Loucy (cell line): ENCODE results near the gene CAPZA2.

Experiments
- H2AFZ ChIP-seq: fragments of 200-600 bp; sonication (generic); 2 replicates; pipeline ENCODE4 v1.6.0; 2016; ENCODE audit warnings: antibody characterized with exemption, mild to moderate bottlenecking, low read length, moderate library complexity
- H3F3A ChIP-seq: fragments of 200-600 bp; 2 replicates; pipeline ENCODE4 v1.6.0; 2016; ENCODE audit warnings: antibody characterized with exemption, low read depth, mild to moderate bottlenecking
- H3K27me3 ChIP-seq: fragments of 200-600 bp; sonication (generic); 2 replicates; pipeline ENCODE4 v1.6.1; 2014; ENCODE audit warnings: low read length, mild to moderate bottlenecking; ENCODE audit not compliant: insufficient read depth, poor library complexity, severe bottlenecking
- H3K36me3 ChIP-seq: fragments of 200-600 bp; sonication (generic); 2 replicates; pipeline ENCODE4 v1.6.1; 2016; ENCODE audit warnings: low read length; ENCODE audit not compliant: insufficient read depth
- H3K4me1 ChIP-seq: fragments of 200-600 bp; sonication (generic); 2 replicates; pipeline ENCODE4 v1.5.1; 2014; ENCODE audit warnings: low read length, mild to moderate bottlenecking; ENCODE audit not compliant: insufficient read depth, poor library complexity, severe bottlenecking
- H3K4me2 ChIP-seq: fragments of 200-600 bp; sonication (generic); 2 replicates; pipeline ENCODE4 v1.6.0; 2014; ENCODE audit warnings: antibody characterized with exemption, low read length, low read depth, mild to moderate bottlenecking; ENCODE audit not compliant: poor library complexity, severe bottlenecking
- H3K4me3 ChIP-seq: fragments of 200-600 bp; sonication (generic); 2 replicates; pipeline ENCODE4 v1.5.1; 2014; ENCODE audit warnings: low read length, mild to moderate bottlenecking, mixed read lengths; ENCODE audit not compliant: poor library complexity, severe bottlenecking
- H3K79me2 ChIP-seq: fragments of 200-600 bp; sonication (generic); 2 replicates; pipeline ENCODE4 v1.6.1; 2014; ENCODE audit warnings: low read length; ENCODE audit not compliant: insufficient read depth
- H3K9ac ChIP-seq: fragments of 200-600 bp; sonication (generic); 2 replicates; pipeline ENCODE4 v1.6.0; 2014; ENCODE audit warnings: mild to moderate bottlenecking, low read depth, low read length, moderate library complexity; ENCODE audit not compliant: poor library complexity, severe bottlenecking
- H3K9me2 ChIP-seq: fragments of 200-600 bp; sonication (generic); replicated peaks from 2 replicates; pipeline ENCODE4 v1.6.1; 2016; ENCODE audit warnings: low read depth, low read length, mixed read lengths
- H3K9me3 ChIP-seq: fragments of 200-600 bp; sonication (generic); 2 replicates; pipeline ENCODE4 v1.6.1; 2014; ENCODE audit warnings: mild to moderate bottlenecking, antibody characterized with exemption, low read length, low read depth; ENCODE audit not compliant: insufficient read depth
- H4K20me1 ChIP-seq: fragments of 200-600 bp; sonication (generic); 2 replicates; pipeline ENCODE4 v1.6.0; 2014; ENCODE audit warnings: antibody characterized with exemption, low read length, mild to moderate bottlenecking; ENCODE audit not compliant: insufficient read depth, poor library complexity, severe bottlenecking
- EZH2phosphoT487 ChIP-seq: fragments of 200-600 bp; IDR thresholded peaks from 2 replicates; pipeline ENCODE4 v1.6.1; 2018; ENCODE audit warnings: antibody characterized with exemption, mild to moderate bottlenecking, moderate library complexity, borderline replicate concordance
- TF ChIP-seq, protein P1 (sequence below): fragments of 200-600 bp; sonication (generic); conservative IDR thresholded peaks from 2 replicates; pipeline ENCODE4 v1.5.1; 2014; ENCODE audit warnings: mild to moderate bottlenecking, antibody characterized with exemption, low read length

CAPZA2 gene

DNA sequence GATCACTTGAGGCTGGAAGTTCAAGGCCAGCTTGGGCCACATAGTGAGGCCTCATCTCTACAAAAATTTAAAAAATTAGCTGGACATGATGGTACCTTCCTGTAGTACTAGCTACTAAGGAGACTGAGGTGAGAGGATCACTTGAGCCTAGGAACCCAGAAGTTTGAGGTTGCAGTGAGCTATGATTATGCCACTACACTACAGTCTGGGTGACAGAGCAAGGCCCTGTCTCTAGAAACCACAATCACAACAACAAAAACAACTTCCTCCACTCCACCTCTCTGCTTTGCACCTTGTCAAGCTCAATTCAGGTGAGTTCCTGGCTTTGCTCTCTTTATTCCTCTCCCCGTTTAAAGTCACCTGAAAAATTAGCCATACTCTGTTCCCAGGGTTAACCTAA is 8.3 kb upstream of the CAPZA2 start:
- no peaks in the 10 kb centered on the region for H3K79me2 ChIP-seq
- no peaks in the 10 kb centered on the region for H3K4me1 ChIP-seq
- no peak overlapping the region for H3K9ac ChIP-seq
- H3F3A ChIP-seq, result no peaks in the 10 kb centered on the region
- no peaks in the 10 kb centered on the region for H3K9me2 ChIP-seq
- TF ChIP-seq, protein P1, sequence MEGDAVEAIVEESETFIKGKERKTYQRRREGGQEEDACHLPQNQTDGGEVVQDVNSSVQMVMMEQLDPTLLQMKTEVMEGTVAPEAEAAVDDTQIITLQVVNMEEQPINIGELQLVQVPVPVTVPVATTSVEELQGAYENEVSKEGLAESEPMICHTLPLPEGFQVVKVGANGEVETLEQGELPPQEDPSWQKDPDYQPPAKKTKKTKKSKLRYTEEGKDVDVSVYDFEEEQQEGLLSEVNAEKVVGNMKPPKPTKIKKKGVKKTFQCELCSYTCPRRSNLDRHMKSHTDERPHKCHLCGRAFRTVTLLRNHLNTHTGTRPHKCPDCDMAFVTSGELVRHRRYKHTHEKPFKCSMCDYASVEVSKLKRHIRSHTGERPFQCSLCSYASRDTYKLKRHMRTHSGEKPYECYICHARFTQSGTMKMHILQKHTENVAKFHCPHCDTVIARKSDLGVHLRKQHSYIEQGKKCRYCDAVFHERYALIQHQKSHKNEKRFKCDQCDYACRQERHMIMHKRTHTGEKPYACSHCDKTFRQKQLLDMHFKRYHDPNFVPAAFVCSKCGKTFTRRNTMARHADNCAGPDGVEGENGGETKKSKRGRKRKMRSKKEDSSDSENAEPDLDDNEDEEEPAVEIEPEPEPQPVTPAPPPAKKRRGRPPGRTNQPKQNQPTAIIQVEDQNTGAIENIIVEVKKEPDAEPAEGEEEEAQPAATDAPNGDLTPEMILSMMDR, result no peak
- no peak for TF ChIP-seq EZH2phosphoT487
- H3K9me3 ChIP-seq, result no peaks in the 10 kb centered on the region
- no peak overlapping the region for H3K4me3 ChIP-seq
- no peak overlapping the region for H3K4me2 ChIP-seq
- no peak overlapping the region for H2AFZ ChIP-seq
- no peaks in the 10 kb centered on the region for H4K20me1 ChIP-seq
- no peaks in the 10 kb centered on the region for H3K36me3 ChIP-seq
- peaks cover 7% of the 10 kb centered on the region for H3K27me3 ChIP-seq

GRCh38 chr7:116857052-116857451 is 5.3 kb upstream of the CAPZA2 start:
- TF ChIP-seq, protein P1, result no peak
- no peak for TF ChIP-seq EZH2phosphoT487
- H3K9me3 ChIP-seq, result no peaks in the 10 kb centered on the region
- no peak overlapping the region for H3K4me2 ChIP-seq
- no peak overlapping the region for H3K4me3 ChIP-seq
- H3F3A ChIP-seq, result no peaks in the 10 kb centered on the region
- H3K79me2 ChIP-seq, result no peaks in the 10 kb centered on the region
- H3K36me3 ChIP-seq, result no peaks in the 10 kb centered on the region
- H3K9ac ChIP-seq, result no peak overlapping the region
- no peak overlapping the region for H2AFZ ChIP-seq
- no peaks in the 10 kb centered on the region for H4K20me1 ChIP-seq
- peaks cover 4% of the 10 kb centered on the region for H3K4me1 ChIP-seq
- no peaks in the 10 kb centered on the region for H3K27me3 ChIP-seq
- H3K9me2 ChIP-seq, result no peaks in the 10 kb centered on the region

DNA sequence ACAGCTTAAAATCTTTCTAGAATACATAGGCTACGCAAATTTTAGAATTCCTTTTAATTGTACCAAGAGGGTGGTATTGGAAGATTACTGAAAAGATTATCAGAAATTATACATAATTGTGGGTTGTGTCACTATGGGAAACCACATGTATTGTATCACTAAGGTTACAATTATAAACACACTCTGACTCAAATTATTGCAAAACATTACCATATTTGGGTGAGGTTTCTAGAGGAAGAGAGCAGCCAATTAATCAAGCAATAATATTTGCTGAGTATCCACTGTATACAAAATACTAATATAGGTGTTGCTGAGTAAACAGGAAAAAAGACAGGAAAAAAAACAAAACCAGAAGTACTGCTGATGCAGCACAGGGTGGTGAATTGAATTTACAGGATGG is 3.1 kb upstream of the CAPZA2 start:
- no peaks in the 10 kb centered on the region for H3K9me3 ChIP-seq
- no peak for TF ChIP-seq EZH2phosphoT487
- TF ChIP-seq, protein P1, result no peak
- no peak overlapping the region for H3K4me2 ChIP-seq
- H3K36me3 ChIP-seq, result no peaks in the 10 kb centered on the region
- H4K20me1 ChIP-seq, result peaks cover 15% of the 10 kb centered on the region
- H3F3A ChIP-seq, result no peaks in the 10 kb centered on the region
- H3K79me2 ChIP-seq, result peaks cover 19% of the 10 kb centered on the region
- no peak overlapping the region for H2AFZ ChIP-seq
- H3K4me1 ChIP-seq, result peaks cover 5% of the 10 kb centered on the region
- no peaks in the 10 kb centered on the region for H3K9me2 ChIP-seq
- no peak overlapping the region for H3K4me3 ChIP-seq
- no peaks in the 10 kb centered on the region for H3K27me3 ChIP-seq
- no peak overlapping the region for H3K9ac ChIP-seq
